Measurements from ENCODE around the gene TBX4. TPM values are rescaled to one million over a fixed set of nuclear protein-coding genes. Genes with fewer than 3 reads are reported as not detected.

The TBX4 gene
- total RNA-seq, 1 donor from 2014 or later: not detected

DNA sequence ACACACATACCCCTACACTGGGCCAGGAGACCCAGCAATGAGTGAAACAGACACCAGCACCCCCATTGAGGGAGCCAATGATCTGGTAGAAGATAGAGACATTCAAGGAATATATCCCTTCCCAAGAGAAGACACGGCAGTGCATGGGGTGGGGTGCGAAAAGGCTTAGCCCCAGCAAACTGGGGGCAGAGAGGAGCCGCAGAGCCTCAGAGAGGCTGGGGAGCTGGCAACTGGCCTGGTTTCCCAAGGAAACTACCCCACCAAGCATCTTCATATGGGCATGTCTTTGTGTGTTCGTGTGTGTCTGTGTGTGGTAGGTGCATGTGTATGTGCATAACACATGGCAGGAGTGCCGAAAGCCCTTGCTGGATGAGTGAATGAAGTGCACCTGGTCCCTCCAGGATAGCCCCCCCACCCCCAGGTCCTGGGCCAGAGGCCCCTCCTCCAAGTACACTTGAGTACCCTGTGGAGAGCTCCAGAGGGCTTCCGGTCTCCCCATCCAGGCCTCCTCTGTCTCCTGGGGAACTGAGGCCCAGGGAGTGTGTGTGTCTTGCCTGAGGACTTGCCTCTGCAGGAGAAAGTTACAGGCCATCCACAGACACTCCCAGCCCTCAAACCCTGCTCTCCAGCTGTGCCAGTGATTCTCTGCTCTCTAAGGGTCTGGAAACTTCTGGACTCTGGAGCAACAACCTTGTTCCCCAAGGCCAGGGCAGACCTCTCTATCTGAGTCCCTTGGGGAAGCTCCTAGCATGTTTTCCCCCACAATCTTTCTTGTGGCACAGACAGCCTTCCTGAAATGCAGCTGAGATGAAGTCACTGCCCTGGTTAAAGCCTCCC, 36.6 kb upstream of the TBX4 start:
- TF ChIP-seq EZH2 (IDR thresholded peaks at IDR 0.05): no peak
- no peak for TF ChIP-seq EZH2phosphoT487 (IDR thresholded peaks at IDR 0.05)
- TF ChIP-seq CTCF (IDR thresholded peaks at IDR 0.05): no peak
- no peak overlapping the region for H3K4me2 ChIP-seq
- H3K4me3 Mint-ChIP-seq: no peak overlapping the region
- no peaks in the 10 kb centered on the region for H3K79me2 ChIP-seq (ENCODE audit: low read depth)
- no peak overlapping the region for H3K4me3 ChIP-seq
- H3K27ac ChIP-seq: no peak overlapping the region
- no peaks in the 10 kb centered on the region for H3K36me3 ChIP-seq
- H3K9ac ChIP-seq: no peak overlapping the region
- peaks cover 8% of the 10 kb centered on the region for H3K4me1 Mint-ChIP-seq
- no peak overlapping the region for H3K27ac Mint-ChIP-seq
- H3F3A ChIP-seq (ENCODE audit: low read depth): peaks cover 21% of the 10 kb centered on the region
- no peak for DNase-seq (ENCODE audit: low spot score)
- no peaks in the 10 kb centered on the region for H3K9me3 ChIP-seq (ENCODE audit: low read depth)
- H3K36me3 Mint-ChIP-seq: no peaks in the 10 kb centered on the region
- peaks cover 80% of the 10 kb centered on the region for H3K27me3 ChIP-seq
- peaks cover 9% of the 10 kb centered on the region for H3K4me1 ChIP-seq
- H2AFZ ChIP-seq (replicated peaks): no peak overlapping the region
- peaks cover 8% of the 10 kb centered on the region for H4K20me1 ChIP-seq (ENCODE audit: low read depth)
- no peaks in the 10 kb centered on the region for H3K9me3 Mint-ChIP-seq
- peaks cover 22% of the 10 kb centered on the region for H3K27me3 Mint-ChIP-seq (ENCODE audit: insufficient read depth, low read depth)

DNA sequence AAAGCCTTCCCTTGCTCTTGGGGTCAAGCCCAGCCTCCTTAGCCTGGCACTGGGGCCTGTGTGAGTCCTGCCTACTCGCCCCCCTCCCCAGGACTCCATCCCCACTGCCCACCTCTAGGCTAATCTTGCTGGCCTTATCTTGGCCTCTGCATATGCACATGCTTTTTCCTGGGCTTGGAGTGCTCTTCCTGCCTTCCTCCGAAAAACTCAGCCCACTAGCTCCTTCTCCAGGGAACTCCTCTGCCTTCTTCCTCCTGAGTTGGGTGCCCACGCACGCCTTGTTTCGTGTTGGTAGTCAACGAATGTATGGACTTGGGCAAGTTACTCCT, 36.0 kb upstream of the TBX4 start:
- Mint-ChIP-seq H3K27ac (peak overlapping the region; percentile 65), H3K27me3 (ENCODE audit: insufficient read depth, low read depth) (peaks cover 19% of the 10 kb centered on the region), H3K36me3 (no peaks in the 10 kb centered on the region), H3K4me3 (peak overlapping the region; percentile 33), H3K9me3 (no peaks in the 10 kb centered on the region), H3K4me1 (peaks cover 6% of the 10 kb centered on the region)
- no peak overlapping the region for H3K27ac ChIP-seq
- no peaks in the 10 kb centered on the region for H3K9me3 ChIP-seq (ENCODE audit: low read depth)
- H3K79me2 ChIP-seq (ENCODE audit: low read depth): no peaks in the 10 kb centered on the region
- peaks cover 9% of the 10 kb centered on the region for H3K4me1 ChIP-seq
- no peak for TF ChIP-seq CTCF (IDR thresholded peaks at IDR 0.05)
- TF ChIP-seq EZH2phosphoT487 (IDR thresholded peaks at IDR 0.05): no peak
- no peak for TF ChIP-seq EZH2 (IDR thresholded peaks at IDR 0.05)
- peaks cover 15% of the 10 kb centered on the region for H3F3A ChIP-seq (ENCODE audit: low read depth)
- no peak for DNase-seq (ENCODE audit: low spot score)
- peak overlapping the region; percentile 32 for H3K4me3 ChIP-seq
- no peaks in the 10 kb centered on the region for H3K36me3 ChIP-seq
- H3K9ac ChIP-seq: no peak overlapping the region
- peak overlapping the region; percentile 97 for H2AFZ ChIP-seq (replicated peaks)
- peaks cover 80% of the 10 kb centered on the region for H3K27me3 ChIP-seq
- H4K20me1 ChIP-seq (ENCODE audit: low read depth): peaks cover 6% of the 10 kb centered on the region
- H3K4me2 ChIP-seq: peak overlapping the region; percentile 69

DNA sequence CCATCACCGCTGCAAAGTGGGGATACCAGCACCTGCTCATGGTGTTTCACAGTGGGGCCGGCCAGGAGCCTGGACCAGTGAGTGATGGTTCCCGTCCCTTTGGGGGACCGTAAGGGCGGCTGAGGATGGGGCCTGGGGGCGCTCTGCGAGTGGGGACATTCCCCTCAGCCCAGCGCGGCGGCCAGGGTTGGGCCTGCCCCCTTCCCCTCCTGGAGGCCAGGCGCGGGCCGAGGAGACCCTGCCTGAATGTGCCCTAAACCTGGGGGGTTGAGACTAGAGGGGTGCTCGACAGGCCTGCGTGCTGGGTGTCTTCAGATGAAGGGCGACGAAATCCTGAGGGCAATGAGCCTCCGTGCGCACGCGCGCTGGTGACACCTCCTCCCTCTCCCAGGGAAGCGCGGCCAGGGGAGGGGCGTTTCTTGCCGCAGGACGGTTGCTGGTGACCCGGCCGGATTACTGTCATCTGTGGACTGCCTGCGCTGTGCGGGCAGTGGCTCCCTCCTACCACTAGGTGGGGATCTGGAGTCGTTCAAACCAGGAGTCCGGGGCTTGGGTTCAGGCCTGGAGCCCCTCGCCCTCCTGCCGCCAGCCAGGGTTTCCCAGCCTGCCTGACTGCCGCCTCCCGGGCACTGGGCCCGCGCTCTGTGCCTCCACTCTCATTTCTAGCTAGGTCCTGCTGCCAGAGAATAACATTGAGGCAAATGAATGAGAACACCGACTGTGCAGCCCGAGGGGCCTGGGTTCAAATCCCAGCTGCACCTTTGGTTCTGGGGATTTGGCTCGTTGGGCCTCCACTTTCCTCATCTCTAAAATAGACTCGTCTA, 35.5 kb upstream of the TBX4 start:
- no peak for TF ChIP-seq EZH2phosphoT487 (IDR thresholded peaks at IDR 0.05)
- TF ChIP-seq CTCF (IDR thresholded peaks at IDR 0.05): peak; percentile 95
- no peak for TF ChIP-seq EZH2 (IDR thresholded peaks at IDR 0.05)
- Histone ChIP-seq H3K36me3 (no peaks in the 10 kb centered on the region), H3K4me3 (peak overlapping the region; percentile 32), H2AFZ (replicated peaks) (peak overlapping the region; percentile 97), H4K20me1 (ENCODE audit: low read depth) (peaks cover 5% of the 10 kb centered on the region), H3K4me2 (peak overlapping the region; percentile 69), H3K27me3 (peaks cover 80% of the 10 kb centered on the region), H3K79me2 (ENCODE audit: low read depth) (no peaks in the 10 kb centered on the region), H3K9me3 (ENCODE audit: low read depth) (no peaks in the 10 kb centered on the region), H3F3A (ENCODE audit: low read depth) (peaks cover 10% of the 10 kb centered on the region), H3K4me1 (peaks cover 9% of the 10 kb centered on the region), H3K9ac (no peak overlapping the region), H3K27ac (no peak overlapping the region)
- H3K9me3 Mint-ChIP-seq: no peaks in the 10 kb centered on the region
- peaks cover 16% of the 10 kb centered on the region for H3K27me3 Mint-ChIP-seq (ENCODE audit: insufficient read depth, low read depth)
- peak overlapping the region; percentile 66 for H3K4me3 Mint-ChIP-seq
- H3K36me3 Mint-ChIP-seq: no peaks in the 10 kb centered on the region
- DNase-seq (ENCODE audit: low spot score): peak; percentile 96
- peaks cover 6% of the 10 kb centered on the region for H3K4me1 Mint-ChIP-seq
- H3K27ac Mint-ChIP-seq: peak overlapping the region; percentile 65
